SK-N-DZ (cell line): ENCODE data around the gene RNFT1.
A peak's percentile ranks its signal among the peaks of the same experiment; 100 is the strongest.
"Not testable (repeated sequence)": the region's sequence is repeated elsewhere in the genome, so short reads cannot be mapped to it uniquely, and the experiment has no call there.

Source experiments
- DNase-seq: peaks from one replicate; pipeline ENCODE4 v3.0.0-alpha.2; 2015; ENCODE audit warnings: low spot score
- small RNA-seq, 2 experiments: library from RNA; depleted of rRNA; stranded (forward); fragments of <200 nt; gene quantifications; one replicate each; pipeline ENCODE3, GENCODE V24; 2014

Gene RNFT1

DNA sequence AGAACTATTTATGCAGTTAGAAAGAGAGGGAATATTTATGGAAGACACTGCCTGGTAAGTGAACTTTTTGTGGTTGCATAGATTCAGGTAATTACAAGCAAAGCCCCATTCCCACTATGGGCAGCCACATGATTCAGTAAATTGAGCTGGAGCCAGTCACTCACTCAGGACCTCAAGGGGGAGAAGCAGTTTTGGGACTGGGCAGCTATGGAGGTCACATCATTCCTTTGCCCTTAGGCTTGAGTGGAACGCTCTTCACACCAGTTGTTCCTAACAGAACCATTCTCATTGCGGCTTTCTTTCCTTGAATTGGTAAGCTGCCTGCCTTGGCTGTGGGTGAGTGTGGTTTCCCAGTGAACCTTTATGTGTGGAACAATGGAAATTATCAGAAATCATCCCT, 34.4 kb downstream of the RNFT1 start:
- not testable (repeated sequence) for DNase-seq

DNA sequence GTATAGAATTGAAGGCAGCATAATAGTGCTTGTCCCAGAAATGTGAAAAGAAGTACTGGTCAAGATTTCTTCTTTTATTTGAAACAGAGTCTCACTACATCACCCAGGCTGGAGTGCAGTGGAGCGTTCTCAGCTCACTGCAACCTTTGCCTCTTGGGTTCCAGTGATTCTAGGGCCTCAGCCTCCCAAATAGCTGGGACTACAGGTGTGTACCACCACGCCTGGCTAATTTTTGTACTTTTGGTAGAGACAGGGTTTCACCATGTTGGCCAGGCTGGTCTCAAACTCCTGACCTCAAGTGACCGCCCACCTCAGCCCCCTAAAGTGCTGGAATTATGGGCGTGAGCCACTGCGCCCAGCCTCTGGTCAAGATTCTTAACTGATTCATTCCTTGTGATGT, 43.9 kb downstream of the RNFT1 start:
- not testable (repeated sequence) for DNase-seq

- DNase-seq = no peak
Measured at GRCh38 chr17:59916446-59916845, 48.1 kb downstream of the RNFT1 start.

- peak; percentile 29 for DNase-seq
Measured at GRCh38 chr17:59914274-59914854, 50.2 kb downstream of the RNFT1 start.

DNA sequence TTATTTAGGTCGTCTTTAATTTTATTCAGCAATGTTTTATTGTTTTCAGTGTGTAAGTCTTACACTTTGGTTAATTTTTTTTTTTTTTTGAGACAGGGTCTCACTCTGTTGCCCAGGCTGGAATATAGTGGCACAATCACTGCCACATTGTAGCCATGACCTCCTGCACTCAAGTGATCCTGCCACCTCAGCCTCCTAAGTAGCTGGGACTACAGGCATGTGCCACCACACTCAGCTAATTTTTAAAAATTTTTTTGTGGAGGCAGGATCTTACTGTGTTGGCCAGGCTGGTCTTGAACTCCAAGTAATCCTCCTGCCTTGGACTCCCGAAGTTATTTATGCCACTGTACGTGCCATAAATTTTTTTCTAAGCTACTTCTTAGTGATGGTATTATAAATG, 57.1 kb downstream of the RNFT1 start:
- no peak for DNase-seq

DNA sequence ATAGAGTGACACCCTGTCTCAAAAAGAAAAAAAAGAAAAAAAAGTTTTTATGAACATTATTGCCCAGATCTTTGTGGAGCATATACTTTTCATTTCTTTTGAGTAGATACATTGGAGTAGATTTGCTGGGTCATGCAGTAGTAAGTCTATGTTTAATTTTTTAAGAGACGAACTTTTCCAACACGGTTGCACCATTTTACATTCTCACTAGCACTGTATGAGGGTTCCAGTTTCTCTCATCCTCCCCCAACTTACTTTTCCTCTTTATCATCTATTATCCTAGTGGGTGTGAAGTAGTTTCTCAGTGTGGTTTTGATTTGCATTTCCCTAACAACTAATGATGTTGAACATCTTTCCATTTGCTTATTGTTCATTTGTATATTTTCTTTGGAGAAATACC, 61.1 kb downstream of the RNFT1 start:
- no peak for DNase-seq

Small RNA genes within 50 kb of the gene (small RNA-seq; reads per million reads assigned to genes)
- gene RPS29P21 = 0 reads per million in 2 experiments
